Common myeloid progenitor, CD34-positive (primary cell): ENCODE results near the gene SIGLEC11.

Source experiments
- CTCF ChIA-PET: fragments of 350-600 bp; sonication (Branson Sonifier 250); formaldehyde crosslinking; loops from one replicate; lab custom pipeline; 2021; ENCODE audit warnings: antibody characterized with exemption; lab: Charles Lee
- POLR2A ChIA-PET: fragments of 350-600 bp; sonication (Branson Sonifier 250); formaldehyde crosslinking; loops from one replicate; lab custom pipeline; 2021; ENCODE audit warnings: antibody characterized with exemption; lab: Charles Lee
- DNase-seq, 3 donors: peaks; one replicate each; pipeline versions ENCODE4 v3.0.0 to v3.0.0-alpha.2; 2013
- H3K27ac ChIP-seq, 2 experiments: 1 replicate in 1 of 2; 2 replicates in 1 of 2; pipeline ENCODE4 v1.7.0; 2013; ENCODE audit warnings: inconsistent platforms in 2 of 2, low read length in 2 of 2, mild to moderate bottlenecking in 2 of 2, low read depth in 1 of 2, moderate library complexity in 1 of 2; ENCODE audit not compliant: severe bottlenecking in 2 of 2, insufficient read depth in 1 of 2, poor library complexity in 1 of 2
- H3K27me3 ChIP-seq, 5 experiments: replicated peaks in 2 of 5; 1 replicate in 3 of 5; 2 replicates in 2 of 5; pipeline versions ENCODE4 v1.6.1 to v1.7.0; 2013; ENCODE audit warnings: low read length in 4 of 5, mild to moderate bottlenecking in 2 of 5, moderate library complexity in 2 of 5, inconsistent platforms in 1 of 5; ENCODE audit not compliant: insufficient read depth in 5 of 5, control insufficient read depth in 4 of 5
- H3K36me3 ChIP-seq, 4 experiments: 1 replicate in 2 of 4; 2 replicates in 2 of 4; pipeline versions ENCODE4 v1.6.1 to v1.7.0; 2013; ENCODE audit warnings: low read length in 3 of 4, control low read depth in 1 of 4, mild to moderate bottlenecking in 1 of 4; ENCODE audit not compliant: control insufficient read depth in 4 of 4, insufficient read depth in 4 of 4
- H3K4me1 ChIP-seq, 4 experiments: 1 replicate in 3 of 4; 2 replicates in 1 of 4; pipeline versions ENCODE4 v1.6.1 to v1.7.1; 2013; ENCODE audit warnings: low read length in 3 of 4, mild to moderate bottlenecking in 3 of 4, control low read depth in 1 of 4, inconsistent platforms in 1 of 4, moderate library complexity in 1 of 4; ENCODE audit not compliant: control insufficient read depth in 4 of 4, insufficient read depth in 4 of 4; ENCODE audit errors: control extremely low read depth in 1 of 4
- H3K4me3 ChIP-seq, 7 experiments: 1 replicate in 4 of 7; 2 replicates in 3 of 7; pipeline versions ENCODE4 v1.5.1 to v1.7.0; 2013; ENCODE audit warnings: mild to moderate bottlenecking in 7 of 7, low read length in 6 of 7, moderate library complexity in 6 of 7, inconsistent platforms in 2 of 7, low read depth in 2 of 7, control low read depth in 1 of 7; ENCODE audit not compliant: insufficient read depth in 4 of 7, control insufficient read depth in 1 of 7; ENCODE audit errors: extremely low read depth in 1 of 7
- H3K9me3 ChIP-seq, 5 experiments: 1 replicate in 4 of 5; 2 replicates in 1 of 5; pipeline versions ENCODE4 v1.6.1 to v1.7.1; 2013; ENCODE audit warnings: low read length in 4 of 5, mild to moderate bottlenecking in 2 of 5, inconsistent platforms in 1 of 5, low read depth in 1 of 5, moderate library complexity in 1 of 5; ENCODE audit not compliant: control insufficient read depth in 4 of 5, insufficient read depth in 2 of 5; ENCODE audit errors: control extremely low read depth in 1 of 5
- WGBS: methylation state at CpG from one replicate; pipeline ENCODE4 v1.1.5; 2013; ENCODE audit not compliant: insufficient coverage; 5-methylcytosine and 5-hydroxymethylcytosine counted together

SIGLEC11 gene

DNA sequence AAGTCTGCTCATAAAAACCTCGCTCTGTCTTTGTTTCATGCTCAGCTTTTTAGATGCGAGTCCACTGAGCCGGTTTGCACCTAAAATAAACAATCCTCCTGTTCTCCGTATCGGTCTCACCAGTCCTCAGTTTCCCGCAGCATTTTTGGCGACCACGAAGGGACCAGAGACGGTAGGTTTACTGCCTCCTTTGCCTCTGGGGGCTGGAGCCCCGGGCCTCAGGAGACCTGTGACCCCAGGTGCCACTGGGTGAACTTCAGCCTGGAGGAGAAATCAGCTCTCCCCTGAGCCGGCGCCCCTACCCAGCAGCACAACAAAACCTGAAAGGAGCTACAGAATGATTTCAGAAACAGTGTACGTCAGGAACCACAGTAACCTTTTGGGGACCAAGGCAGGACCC lies 8.1 kb downstream of the SIGLEC11 start:
- 93% methylated on average over 13 of the region's 13 CpGs for WGBS
- ChIA-PET POLR2A (no interaction called here), CTCF (interaction anchor here (1.1 to 4.3 kb wide), 3 partner anchors 9 to 32 kb away, joined by 3 to 20 read pairs (median 7); no protein-coding TSS in a partner anchor)
- H3K36me3 ChIP-seq, result no peaks in the 10 kb centered on the region
- H3K27ac ChIP-seq, result no peak overlapping the region
- H3K4me3 ChIP-seq, result no peak overlapping the region
- H3K9me3 ChIP-seq, result no peaks in the 10 kb centered on the region
- no peak for DNase-seq
- peaks cover 0 to 7% (median 0%) of the 10 kb centered on the region in 5 experiments for H3K27me3 ChIP-seq
- H3K4me1 ChIP-seq, result peaks cover 6 to 23% (median 15%) of the 10 kb centered on the region in 4 experiments

- peaks cover 6 to 23% (median 15%) of the 10 kb centered on the region in 4 experiments for H3K4me1 ChIP-seq
- H3K9me3 ChIP-seq, result no peaks in the 10 kb centered on the region
- POLR2A ChIA-PET, result interaction anchor here (0.7 kb wide), 1 partner anchor 312 kb away, joined by 3 read pairs; no protein-coding TSS in a partner anchor
- no peak overlapping the region for H3K27ac ChIP-seq
- CTCF ChIA-PET, result interaction anchor here (2.9 to 4.3 kb wide), 2 partner anchors 14 to 33 kb away, joined by 7 to 20 read pairs; no protein-coding TSS in a partner anchor
- no peaks in the 10 kb centered on the region for H3K36me3 ChIP-seq
- no peak overlapping the region for H3K4me3 ChIP-seq
- H3K27me3 ChIP-seq, result peaks cover 0 to 7% (median 0%) of the 10 kb centered on the region in 5 experiments
- no peak for DNase-seq
Measured at GRCh38 chr19:49952479-49952836, 8.5 kb downstream of the SIGLEC11 start.

- Histone ChIP-seq H3K4me1 (peaks cover 6 to 23% (median 15%) of the 10 kb centered on the region in 4 experiments), H3K9me3 (no peaks in the 10 kb centered on the region), H3K27me3 (peaks cover 0 to 7% (median 0%) of the 10 kb centered on the region in 5 experiments), H3K4me3 (no peak overlapping the region), H3K27ac (no peak overlapping the region), H3K36me3 (no peaks in the 10 kb centered on the region)
- no peak for DNase-seq
- WGBS, result 92% methylated on average over 8 of the region's 9 CpGs
- CTCF ChIA-PET, result interaction anchor here (2.9 to 4.3 kb wide), 2 partner anchors 14 to 33 kb away, joined by 7 to 20 read pairs; no protein-coding TSS in a partner anchor
- POLR2A ChIA-PET, result interaction anchor here (0.7 kb wide), 1 partner anchor 312 kb away, joined by 3 read pairs; no protein-coding TSS in a partner anchor
Measured at GRCh38 chr19:49951806-49952478, 9.0 kb downstream of the SIGLEC11 start.

DNA sequence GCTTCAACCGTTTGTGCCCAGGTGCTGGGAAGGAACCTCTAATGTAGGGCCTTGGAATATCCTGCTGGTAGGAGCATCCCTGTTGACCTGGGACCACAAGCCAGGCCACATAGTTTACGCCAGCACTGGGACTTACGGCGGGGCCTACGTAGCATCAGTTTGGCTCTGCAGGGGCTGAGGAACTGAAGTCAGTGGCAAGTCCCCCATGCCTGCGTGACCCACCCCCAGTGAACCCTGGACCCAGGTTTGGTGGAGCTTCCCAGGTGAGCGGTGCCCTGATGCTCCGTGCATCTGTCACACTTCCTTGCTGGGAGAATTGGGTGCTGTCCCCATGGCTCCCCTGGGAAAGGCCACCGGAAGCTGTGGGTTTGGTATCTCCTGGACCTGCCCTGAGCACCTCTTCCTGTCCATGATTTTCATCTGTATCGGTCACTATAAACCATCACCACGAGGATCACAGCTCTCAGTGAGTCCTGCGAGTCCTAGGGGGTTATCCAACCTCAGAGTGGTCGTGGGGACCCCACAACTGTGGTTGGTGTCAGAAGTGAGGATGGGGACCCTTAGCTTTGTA lies 9.9 kb downstream of the SIGLEC11 start:
- no peak overlapping the region for H3K4me3 ChIP-seq
- peaks cover 6 to 23% (median 15%) of the 10 kb centered on the region in 4 experiments for H3K4me1 ChIP-seq
- WGBS, result 97% methylated on average over 12 of the region's 13 CpGs
- H3K27me3 ChIP-seq, result peaks cover 0 to 7% (median 0%) of the 10 kb centered on the region in 5 experiments
- no peaks in the 10 kb centered on the region for H3K36me3 ChIP-seq
- H3K9me3 ChIP-seq, result no peaks in the 10 kb centered on the region
- H3K27ac ChIP-seq, result no peak overlapping the region
- ChIA-PET CTCF (interaction anchor here (0.6 to 4.3 kb wide), 4 partner anchors 9 to 185 kb away, joined by 3 to 20 read pairs (median 5); no protein-coding TSS in a partner anchor), POLR2A (no interaction called here)
- no peak for DNase-seq

- WGBS, result 98% methylated on average over 4 of the region's 5 CpGs
- POLR2A ChIA-PET, result no interaction called here
- Histone ChIP-seq H3K27ac (no peak overlapping the region), H3K9me3 (no peaks in the 10 kb centered on the region), H3K36me3 (no peaks in the 10 kb centered on the region), H3K4me1 (peaks cover 6 to 23% (median 15%) of the 10 kb centered on the region in 4 experiments), H3K27me3 (peaks cover 0 to 7% (median 0%) of the 10 kb centered on the region in 5 experiments), H3K4me3 (no peak overlapping the region)
- no peak for DNase-seq
- CTCF ChIA-PET, result interaction anchor here (0.6 to 4.3 kb wide), 3 partner anchors 9 to 185 kb away, joined by 3 to 20 read pairs (median 3); no protein-coding TSS in a partner anchor
Measured at GRCh38 chr19:49950590-49950948, 10.4 kb downstream of the SIGLEC11 start.

DNA sequence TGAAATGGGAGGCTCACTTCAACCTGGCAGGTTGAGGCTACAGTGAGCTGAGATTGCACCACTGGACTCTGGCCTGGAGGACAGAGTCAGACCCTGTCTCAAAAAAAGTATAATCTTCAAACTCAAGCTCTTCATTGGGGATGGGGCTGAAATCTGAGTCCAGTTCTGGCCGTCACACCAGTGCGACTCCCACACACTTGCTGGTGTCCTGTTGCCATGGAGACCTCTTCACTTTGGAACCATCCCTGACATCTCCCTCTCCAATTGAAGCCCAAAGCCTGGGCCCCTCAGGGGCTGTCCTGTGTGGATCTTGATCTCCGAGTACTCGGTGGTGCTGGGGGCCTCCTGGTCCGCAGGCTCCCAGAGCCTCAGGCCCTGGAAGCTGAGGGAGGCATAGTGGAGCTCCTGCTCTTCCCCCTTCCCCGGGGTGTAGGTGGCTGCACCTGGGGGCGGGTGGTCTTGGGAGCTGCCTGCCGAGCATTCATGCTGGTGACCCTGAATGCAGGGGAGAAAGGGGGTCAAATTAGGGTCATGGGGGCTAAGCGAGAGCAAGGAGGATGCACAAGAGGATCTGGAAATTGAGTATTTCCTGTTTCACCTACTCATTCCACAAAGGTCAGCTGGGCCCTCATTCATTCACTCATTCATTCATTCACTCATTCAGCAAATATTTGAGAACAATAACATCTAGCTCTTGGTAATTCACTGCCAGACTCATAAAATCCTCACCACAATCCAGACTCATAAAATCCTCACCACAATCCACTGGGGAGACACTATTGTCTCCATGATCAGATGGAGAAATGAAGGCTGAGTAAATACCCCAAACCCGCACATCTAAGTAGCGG lies 11.0 kb downstream of the SIGLEC11 start:
- peaks cover 6 to 20% (median 15%) of the 10 kb centered on the region in 4 experiments for H3K4me1 ChIP-seq
- ChIA-PET CTCF (interaction anchor here (0.6 to 4.3 kb wide), 4 partner anchors 8 to 186 kb away, joined by 3 to 20 read pairs (median 3); no protein-coding TSS in a partner anchor), POLR2A (no interaction called here)
- H3K9me3 ChIP-seq, result no peaks in the 10 kb centered on the region
- WGBS, result 92% methylated on average over 7 of the region's 11 CpGs
- H3K36me3 ChIP-seq, result no peaks in the 10 kb centered on the region
- no peak for DNase-seq
- H3K27me3 ChIP-seq, result peaks cover 0 to 7% (median 0%) of the 10 kb centered on the region in 5 experiments
- H3K27ac ChIP-seq, result no peak overlapping the region
- no peak overlapping the region for H3K4me3 ChIP-seq
